Activated CD8-positive, alpha-beta memory T cell treated with anti-CD3 and anti-CD28 coated beads for 4 hours (primary cell): Measurements from ENCODE around the gene IMPDH1.

Source experiments
- DNase-seq, 2 donors: peaks; one replicate each; pipeline ENCODE4 v3.0.0-alpha.2; 2020; ENCODE audit warnings: low read depth in 2 of 2

The IMPDH1 gene

DNA sequence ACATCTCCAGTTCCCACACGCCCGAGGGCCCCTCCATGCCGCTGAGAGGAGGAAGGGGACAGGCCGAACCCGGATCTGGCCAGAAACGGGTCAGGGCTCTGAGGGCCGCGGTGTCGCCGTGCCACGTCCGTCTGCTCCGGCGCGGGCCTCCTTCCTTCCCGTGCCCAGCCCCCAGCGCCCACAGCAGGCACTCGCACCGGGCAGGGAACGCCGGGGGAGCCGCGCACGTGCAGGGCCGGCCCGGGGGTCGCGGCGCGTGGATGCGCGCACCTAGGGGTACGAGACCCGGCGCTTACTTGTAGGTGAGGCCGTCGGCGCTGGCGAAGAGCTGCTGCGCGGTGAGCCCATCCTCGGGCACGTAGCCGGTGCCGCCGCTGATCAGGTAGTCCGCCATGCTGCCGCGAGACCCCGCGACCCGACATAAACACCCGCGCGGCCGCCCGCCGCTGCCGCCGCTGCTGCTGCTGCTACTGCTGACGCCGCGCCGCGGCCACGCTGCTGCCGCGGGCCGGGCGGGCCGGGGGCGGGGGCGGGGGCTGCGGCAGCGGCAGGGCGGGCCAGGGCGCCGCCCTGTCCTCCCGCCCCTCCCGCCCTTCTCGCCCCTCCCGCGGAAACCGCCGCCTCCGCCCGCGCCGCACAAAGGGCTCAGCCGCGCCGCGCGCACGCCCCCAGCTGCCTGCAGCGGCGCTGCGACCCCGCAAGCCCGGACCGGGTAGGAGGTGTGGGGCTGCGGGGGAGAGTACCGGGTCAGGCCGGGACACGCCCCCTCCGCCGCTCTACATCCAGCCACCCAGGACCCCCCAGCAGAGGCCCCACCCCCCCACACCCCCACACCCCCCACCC is 4.1 kb downstream of the IMPDH1 start:
- DNase-seq = peak; percentile 27 to 30

DNA sequence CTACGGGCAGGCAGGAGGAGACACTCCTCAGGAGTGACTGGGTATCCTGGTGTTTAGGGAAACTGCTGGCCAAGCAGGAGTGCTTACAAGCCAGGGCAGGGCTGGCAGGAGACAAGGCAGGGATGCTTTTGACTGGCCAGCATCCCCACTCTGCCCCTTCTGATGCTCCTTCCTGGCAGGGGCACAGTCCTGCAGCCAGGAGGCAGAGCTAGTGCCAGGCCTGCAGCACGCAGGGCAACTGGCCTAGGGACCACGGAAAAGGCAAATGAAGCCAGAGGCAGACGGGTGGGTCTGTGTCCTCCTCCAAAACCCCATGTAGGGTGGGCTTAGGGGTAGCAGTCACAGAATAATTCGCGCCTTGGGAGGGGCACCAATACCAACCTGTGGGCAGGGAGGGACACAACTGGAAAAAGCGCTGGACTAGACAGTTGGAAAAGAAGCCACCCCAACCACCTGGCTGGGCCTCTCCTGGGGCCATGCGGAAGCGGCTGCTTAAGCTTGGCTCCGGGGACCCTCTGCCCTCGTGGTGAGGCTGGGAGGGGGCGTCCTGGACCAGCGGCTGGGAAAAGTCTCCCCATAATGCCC is 4.8 kb downstream of the IMPDH1 start:
- no peak for DNase-seq

DNA sequence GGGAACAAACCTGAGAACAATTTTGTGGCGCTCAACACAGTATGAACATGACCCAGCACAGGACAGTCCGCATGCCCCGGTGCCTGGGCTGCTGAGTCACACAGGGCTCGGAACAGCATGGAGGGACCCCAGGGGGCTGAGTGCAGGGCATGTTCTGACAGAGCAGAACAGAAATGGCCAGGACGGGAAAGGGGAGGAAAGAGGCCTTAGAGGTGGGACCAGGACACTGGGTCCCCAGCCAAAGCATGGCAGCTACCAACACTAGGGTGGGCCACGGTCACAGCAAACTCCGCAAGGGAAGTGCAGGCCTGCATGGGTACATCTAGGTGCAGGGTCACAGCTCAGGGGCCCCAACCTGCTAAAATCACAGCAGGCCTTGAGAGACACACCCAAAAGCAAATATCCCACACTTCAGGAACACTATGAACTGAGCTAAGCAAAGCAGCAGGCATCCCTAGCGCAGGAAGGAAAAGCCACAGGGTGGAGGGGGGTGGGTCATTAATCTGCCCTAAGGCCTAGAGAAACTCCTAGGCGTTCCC is 5.6 kb downstream of the IMPDH1 start:
- no peak for DNase-seq

DNA sequence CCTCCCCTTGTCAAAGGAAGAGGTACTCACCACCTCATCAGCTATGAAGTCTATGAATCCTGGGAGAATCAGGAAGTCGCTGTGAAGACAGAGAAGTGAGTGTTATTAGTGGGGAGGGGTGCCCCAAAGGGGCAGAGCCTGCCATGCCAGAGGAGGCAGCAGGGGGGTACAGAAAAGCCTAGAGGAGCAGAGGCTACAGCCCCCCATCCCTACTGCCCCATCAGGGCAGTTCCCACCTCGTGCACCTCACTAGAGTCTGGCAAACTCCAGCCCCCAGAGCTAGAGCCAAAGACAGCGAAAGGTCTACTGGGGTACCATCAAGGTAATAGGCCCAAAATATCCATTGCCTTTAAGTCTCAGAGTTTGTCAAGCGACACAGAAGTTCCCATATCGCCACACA is 6.1 kb downstream of the IMPDH1 start:
- DNase-seq = no peak

DNA sequence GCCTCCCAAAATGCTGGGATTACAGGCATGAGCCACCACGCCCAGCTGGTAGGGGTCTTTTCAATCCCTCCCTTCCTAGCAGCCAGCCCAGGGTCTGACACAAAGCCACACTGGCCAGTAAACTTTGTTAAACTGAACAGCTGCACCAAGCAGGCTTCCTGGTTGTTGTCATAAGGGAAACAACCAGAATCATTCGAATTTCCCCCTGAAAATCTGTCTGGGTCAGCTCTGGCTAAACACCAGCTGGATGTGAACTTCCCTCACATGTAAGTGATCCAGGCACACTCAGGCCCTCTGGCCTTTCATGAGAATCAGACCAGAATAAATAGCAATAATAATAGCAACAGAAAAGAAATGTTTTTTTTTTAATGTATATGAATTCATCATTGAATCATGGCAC is 7.4 kb downstream of the IMPDH1 start:
- no peak for DNase-seq

DNA sequence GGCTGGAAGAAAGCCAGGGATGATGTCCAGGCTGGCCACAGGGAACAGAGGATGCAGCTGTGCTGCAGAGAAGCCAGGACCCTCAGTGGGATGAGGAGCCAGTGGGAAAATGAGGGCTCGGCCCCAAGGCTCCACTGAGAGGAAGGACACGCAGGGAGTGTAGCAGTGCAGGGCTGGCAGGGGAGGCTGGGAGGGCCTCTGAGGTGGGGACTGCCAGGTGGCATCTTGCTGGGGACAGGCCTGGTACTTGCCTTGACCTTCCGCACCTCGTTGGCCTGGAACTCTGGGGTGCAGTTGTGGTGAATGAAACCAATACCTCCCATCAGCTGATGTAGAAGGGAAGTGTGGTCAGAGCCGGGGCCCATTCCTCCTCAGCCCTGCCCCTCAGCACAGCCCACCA is 9.2 kb downstream of the IMPDH1 start:
- DNase-seq = no peak

DNA sequence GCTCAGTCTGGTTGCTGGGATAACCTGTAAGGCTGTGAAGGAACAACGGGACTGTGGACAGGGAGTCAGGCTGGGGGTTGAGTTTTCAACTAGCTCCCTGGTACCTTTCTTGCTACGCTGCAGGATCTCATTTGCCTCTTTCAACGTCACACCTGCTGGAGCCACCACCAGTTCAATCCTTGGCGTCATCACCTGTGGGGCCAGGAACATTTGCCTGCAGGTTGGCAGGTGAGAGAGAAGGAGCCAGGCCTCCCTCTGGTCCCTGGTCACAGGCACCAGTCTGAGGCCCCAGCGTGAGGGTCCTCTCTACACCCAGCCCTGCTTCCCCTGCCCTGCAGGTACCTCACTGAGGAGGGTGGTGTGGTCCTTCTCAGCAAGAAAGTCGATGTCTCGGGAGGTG is 9.8 kb downstream of the IMPDH1 start:
- DNase-seq = no peak

DNA sequence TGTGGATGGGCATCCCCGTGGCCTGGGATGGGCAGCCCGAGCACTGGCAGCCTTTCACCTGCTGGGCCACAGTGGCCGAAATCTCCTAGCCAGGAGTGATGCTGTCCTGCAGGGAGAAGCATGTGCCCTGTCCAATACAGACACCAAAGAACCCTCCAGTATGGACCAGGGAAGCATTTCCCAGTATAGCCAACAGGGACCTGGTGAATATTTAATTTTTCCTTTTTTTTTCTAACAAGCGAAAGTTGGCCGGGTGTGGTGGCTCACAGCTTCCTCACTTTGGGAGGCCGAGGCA is 11.0 kb downstream of the IMPDH1 start:
- DNase-seq = no peak

DNA sequence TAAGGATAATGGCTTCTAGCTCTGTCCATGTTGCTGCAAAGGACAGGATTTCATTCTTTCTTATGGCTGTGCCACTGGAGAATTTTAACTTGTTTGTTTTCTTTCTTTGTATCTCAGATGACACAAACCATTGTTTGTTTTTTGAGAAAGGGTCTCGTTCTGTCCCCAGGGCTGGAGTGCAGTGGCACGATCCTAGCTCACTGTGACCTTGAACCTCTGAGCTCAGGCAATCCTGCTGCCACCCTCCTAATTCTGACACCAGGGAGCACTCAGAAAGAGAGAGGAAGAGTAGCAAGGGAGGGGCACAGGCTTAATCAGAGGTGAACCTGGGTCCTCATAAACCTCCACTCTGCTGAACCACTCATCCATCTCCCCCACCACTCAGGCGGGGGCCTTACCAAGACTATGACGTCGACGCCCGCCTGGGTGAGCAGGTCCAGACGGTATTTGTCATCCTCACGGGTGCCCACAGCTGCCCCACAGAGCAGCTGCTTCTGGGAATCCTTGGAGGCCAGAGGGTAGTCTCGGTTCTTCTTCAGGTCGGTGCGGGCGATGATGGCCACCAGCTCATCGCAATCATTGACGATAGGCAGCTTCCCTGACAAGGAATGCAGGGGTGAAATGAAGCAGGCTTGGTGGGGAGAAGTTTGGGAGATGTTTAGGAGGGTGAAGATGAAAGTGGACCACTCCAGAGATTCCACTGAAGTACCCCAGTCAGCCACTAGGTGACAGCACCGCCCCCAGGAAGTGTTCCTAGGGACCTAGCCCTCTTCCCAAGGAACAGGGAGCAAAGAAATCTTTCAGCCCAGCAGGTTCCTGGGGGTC is 11.6 kb downstream of the IMPDH1 start:
- DNase-seq = no peak

DNA sequence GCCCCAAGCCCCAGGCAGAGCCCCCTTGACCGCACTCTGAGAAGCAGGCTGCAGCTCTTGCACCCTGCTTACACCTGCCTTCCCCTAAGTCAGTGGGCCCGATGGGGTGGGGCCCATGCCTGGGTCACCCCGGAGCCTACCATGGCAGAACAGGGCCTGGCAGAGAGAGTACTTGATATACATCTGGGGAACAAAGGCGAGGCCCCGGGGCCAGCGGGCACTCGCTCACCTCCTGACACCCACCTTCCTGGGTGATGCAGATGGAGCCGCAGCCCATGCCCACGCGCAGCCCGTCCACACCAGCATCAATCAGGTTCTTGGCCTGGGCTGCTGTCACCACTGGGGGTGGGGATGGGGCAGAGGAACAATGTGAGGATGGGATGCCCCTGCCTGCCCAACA is 13.4 kb downstream of the IMPDH1 start:
- DNase-seq = no peak

DNA sequence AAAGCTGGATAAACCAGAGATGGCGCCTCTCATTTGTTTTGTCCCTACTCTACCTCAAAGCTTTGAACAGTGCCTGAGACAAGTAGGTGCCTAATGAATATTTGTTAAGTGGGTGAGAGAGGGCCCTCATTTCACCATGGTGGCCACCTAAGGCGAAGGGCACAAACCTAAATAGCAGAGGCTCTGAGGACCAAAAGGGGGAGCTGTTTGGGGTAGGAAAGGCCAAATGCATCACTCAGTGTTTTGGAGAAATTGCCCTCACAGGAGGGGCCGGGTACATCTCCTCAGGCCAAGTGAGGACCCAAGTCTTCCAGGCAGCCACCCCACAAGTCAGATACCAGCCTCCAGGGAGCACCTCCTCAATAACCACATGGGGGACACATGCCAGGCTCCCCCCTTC is 14.0 kb downstream of the IMPDH1 start:
- no peak for DNase-seq

DNA sequence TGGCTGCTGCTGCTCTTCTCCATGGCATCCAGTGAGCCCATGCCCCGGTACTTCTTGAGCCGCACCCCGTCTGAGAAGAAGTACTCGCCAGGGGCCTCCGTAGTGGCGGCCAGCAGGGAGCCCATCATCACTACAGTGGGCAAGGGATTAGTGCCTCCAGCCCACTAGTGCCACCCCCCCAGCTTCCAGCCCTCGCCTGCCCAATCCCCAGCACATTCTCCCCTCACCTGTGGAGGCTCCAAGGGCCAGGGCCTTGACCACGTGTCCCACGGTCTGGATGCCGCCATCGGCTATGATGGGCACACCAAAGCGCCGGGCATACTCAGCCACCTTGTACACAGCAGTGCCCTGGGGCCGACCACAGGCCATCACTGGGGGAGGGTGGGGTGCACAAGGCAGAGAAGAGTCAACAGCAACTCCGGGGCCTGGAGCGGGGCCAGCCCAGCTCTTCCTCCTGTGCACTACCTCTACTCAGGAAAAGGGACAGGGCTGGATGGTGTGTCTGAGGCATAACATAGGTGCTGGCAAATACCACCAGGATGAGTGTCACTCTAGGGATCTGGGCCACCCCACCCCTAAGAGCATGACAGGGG is 14.8 kb downstream of the IMPDH1 start:
- DNase-seq = no peak

DNA sequence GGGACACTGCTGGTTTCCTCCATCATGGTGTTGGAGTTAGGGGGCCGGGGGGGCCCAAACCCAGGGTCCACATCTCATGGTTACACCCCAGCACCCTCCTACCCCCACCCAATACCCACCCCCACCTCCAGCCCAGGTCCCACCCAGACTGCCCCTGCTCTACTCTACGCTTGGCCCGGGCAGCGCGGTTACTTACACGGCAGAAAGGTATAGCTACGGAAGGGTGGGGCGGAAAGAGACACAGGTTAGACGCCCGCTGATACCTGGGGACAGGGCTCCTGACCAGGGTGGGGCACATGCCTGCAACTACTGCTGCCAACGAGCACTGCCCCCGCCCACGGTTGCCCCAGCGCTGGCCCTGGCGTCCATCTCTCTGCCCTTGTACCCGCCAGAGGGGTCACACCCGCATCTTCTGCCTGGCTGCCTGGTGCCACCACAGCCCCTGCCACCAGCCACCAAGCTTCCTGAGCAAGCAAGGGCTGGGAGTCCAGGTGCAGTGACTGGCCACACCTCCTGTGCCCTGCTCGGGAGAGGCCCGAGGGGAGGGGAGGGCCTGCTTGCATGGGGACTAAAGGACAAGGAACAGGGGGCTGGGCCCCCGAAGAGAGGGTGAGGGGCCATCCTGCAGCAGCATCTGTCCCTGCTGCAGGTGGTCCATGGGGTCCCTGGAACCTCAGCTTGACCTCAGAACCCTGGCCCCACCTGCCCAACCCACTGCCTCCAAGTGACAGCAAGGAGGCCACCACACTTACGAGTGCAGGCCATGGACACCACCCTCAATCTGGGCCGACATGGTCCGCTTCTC is 16.1 kb downstream of the IMPDH1 start:
- DNase-seq = no peak

DNA sequence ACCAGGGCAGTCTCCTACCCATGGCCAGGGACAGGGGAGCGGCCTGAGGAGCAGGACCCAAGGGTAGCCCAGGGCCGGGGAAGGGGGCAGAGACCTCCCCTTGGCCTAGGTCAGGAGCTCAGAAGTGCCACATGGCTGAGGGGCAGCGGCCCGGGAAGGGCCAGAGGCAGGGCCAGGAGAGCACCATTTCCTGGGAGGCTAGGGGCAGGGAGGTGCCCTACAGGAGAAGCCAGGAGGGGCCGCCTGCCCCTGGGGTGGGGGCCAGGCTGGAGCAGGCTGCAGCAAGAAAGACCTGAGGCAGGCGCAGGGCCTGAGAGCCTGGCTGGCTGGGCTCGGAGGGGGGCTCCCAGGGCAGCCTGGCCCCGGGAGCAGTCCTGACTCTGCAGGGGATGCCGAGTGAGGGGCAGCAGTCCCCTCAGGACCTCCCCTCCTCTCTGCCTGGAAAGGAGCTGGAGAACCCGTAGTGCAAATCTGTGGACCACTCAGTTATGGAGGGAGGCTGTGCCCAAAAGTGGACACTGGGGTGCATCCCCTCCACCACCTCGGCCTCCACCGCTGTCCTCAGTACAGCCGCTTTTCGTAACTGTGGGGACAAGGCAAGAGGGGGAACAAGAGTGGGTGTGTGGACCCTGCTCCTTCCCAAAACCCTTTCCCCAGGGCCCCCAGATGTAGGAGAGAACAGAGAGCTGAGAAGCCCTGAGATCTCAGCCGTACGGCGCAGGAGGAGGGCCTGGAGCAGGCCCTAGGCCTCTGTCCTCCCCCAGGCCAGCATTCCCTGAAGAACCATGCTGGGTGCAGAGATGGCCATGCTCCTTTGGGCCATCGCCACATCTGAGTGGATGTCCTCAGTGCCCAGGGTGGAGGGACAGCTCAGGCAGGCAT is 17.1 kb downstream of the IMPDH1 start:
- no peak for DNase-seq

DNA sequence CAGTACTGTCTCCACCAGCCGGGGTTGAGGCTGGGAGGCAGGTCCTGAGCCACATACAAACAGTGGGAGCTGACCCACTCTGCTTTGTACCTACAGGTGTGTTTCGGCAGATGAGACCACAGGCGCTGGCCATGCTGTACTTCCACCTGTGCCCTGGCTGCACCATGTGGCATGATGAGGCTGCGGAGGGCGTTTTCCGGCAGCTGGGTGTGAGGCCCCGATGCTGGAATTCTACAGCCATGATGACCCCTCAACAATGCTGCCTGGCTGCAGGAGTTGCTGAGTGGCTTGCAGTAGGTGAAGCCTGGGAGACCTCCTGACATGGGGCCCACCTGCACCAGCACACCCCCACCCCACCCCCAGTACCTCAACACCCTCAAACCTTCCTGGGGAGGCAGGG is 18.0 kb downstream of the IMPDH1 start:
- DNase-seq = no peak

DNA sequence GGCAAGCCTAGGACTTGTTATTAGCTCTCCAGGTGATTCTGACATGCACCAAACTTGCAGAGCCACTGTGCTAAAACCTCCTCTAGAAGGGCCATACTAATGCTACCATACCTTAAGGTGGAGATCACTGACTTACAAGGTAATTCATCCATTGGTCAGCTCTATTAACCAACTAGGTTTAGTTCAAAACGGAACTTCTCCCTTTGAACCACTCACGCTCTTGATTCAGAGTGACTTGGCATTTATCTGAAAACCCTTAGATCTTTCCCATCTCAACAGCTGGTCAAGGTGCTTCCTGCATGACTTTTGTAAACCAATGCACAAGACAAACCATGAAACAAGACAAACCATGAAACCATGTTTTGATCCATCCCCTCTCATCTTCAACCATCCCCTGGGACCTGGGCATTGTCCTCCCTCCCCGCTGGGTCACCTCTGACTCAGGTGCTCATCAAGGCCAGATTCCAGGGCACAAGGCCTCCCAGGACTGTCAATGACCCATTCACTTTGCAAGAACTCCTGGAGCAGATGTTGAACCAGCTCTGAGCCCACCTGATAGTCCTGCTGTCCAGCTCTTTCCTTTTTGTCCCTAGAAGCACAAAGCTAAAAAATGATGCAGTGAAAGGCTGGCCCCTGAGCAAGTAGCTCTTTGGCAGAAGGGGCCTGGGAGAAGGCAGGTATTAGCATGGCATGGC is 18.8 kb downstream of the IMPDH1 start:
- no peak for DNase-seq

DNA sequence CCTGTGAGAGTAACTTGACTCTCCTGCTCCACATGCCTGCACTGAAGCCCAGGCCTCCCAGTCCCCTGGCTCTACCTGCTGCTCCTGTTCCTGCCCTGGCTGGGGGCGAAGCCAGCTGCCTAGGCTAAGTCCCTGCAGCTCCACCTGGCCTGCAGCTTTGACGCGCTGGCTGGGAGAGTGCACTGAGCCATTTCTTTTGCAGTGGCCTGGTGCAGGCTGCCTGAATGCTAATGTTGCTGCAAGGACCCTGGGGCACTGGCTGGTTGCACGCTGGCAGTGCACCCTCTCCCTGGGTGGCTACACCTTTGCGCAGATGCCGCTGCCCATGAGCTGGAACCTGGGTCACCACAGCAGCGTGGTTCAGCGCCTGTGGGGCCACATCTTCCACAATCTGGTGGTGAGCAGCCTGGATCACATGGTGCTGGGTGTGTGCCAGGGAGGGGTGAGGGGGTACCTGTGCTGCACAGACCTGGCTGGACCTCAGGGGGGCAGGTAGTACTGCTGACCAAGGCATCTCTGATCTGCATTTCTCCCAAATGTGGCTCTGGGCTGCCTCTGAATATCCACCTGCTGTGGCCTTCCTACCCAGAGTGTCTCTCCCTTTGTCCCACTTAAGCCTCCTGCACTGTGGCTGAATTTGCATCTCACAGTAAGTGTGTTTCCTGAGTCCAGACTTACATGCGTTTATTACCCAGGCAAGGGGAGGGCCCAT is 20.0 kb downstream of the IMPDH1 start:
- DNase-seq = no peak

DNA sequence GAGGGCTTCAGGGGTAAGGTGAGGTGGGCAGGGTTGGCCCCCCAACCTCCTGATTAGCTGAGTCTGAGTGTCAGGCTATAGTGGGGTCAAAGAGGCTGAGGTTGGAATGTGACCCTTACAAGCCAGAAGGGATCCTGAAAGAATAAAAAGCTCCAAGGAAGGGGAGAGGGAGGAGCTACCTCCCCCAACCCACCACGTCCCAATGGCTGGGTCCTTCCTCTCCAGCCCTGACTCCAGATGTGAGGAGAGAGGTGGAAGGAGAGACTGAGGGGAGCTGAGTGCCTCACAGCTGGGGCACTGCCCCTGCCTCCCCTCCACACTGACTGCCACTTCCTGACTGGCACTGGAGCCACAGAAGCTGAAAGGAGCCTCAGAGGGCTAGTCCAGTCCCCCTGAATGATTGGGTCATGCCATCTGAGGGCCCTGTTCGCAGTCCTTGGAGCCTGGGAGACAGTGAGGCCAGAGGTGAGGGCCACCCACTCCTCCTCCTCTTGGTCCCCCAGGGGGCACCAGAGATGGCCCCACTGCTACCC is 20.6 kb downstream of the IMPDH1 start:
- DNase-seq = no peak

DNA sequence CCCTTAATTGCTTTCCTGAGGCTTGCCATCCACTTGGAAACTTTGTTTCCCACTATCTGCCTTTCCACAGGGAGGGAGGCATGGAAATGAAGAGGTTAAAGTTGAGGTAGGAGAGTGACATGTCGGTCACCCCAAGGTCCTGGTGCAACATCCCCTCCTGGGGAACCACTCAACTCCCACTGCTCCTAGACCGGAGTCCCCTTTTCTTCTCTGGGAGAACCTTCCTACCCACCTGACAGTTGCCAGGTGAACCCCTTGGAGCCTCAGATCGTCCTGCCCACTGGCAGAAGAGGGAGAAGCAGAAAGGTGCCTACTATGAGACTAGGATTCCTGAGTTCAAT is 21.7 kb downstream of the IMPDH1 start:
- no peak for DNase-seq
